SK-N-DZ (cell line): ENCODE results near the gene PTPRA.
"Not testable (repeated sequence)": the region's sequence is repeated elsewhere in the genome, so short reads cannot be mapped to it uniquely, and the experiment has no call there.

Source experiments
- DNase-seq: peaks from one replicate; pipeline ENCODE4 v3.0.0-alpha.2; 2015; ENCODE audit warnings: low spot score

PTPRA gene

DNA sequence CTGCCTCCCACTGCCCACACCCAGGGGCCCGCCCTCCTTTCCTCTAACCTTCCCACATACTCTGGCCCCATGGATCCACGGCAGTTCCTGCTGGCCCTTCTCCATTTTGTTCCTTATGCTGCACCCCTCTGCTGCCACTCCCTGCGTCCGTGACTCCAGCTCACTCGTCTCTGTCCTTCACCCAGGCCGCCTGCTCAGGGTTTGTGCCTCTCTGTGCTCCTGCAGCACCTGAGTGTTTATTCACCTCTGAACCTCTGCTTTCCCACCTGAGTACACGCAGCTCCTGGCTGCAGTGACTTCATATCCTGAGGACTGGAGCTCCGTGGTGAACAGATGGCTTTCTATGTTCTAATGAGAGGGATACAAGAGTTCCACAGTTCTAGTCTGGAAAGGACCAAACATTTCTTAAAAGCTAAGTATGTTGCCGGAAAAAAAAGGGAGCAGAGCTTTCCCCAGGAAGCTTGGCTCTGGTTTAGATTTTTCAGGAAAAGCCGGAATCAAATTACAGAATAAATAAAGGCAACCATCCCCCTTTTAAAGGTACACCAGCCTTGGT is 168.7 kb downstream of the PTPRA start:
- DNase-seq = no peak

DNA sequence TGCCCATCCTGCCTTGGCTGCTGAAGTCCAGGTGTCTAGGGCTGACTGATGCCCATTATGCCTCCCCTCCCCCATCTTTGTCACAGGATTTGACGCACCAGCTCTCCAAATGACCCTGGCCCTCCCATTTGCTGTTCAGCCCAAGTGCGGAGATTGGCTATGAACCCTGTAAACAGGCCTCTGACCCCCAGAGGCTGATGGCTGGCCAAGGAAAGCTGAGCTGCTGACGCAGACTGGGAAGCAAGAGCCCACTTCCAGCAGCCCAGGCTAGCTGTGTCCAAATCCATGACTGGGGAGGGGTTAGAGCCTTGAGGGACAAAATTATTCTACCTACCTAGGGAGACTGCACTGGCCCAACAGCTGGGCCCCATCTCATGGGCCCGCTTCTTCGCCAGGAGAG is 169.3 kb downstream of the PTPRA start:
- no peak for DNase-seq

DNA sequence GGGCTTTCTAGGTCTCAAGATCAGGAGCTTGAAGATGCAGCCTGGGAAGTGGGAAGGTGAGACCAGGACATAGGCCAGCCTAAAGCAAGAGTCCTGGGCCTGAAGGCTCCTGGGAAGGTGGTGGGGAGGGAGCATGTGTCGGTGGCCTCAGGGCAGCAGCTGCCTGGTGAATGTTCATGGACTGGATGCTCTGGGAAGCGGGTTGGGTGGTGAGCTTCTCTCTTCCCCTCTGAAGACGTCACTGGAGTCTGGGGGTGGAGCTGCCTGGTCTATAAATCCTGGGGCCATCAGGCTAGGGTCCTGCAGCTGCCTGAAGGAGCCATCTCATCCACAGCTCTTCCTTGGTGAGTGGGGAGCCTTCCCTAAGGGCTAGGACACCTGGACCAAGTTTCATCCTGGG is 170.0 kb downstream of the PTPRA start, which contains the start of gene GNRH2:
Gene GNRH2 (plus strand): TSS at position 301 of the 400 bp plus-strand sequence. CDS start 793 bp downstream, outside the sequence.
- no peak for DNase-seq

DNA sequence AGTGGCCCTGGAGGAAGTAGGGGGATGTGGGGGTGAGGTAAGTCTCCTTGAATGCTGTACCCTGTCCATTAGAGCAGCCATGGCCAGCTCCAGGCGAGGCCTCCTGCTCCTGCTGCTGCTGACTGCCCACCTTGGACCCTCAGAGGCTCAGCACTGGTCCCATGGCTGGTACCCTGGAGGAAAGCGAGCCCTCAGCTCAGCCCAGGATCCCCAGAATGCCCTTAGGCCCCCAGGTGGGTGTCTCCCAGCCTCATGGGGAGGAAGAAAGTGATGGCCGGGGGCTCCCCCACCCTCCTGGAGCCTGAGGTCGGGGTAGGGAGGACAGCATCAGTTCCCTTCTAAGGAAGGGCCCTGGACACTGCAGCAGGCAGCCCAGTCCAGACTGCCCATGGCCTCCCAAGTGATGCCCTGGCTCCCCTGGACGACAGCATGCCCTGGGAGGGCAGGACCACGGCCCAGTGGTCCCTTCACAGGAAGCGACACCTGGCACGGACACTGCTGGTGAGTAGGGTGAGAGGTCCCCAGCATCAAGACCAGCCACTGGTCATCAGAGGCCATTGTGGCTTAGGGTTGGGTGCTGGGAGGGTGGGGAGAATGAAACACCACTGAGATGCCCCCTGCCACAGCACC is 171.2 kb downstream of the PTPRA start:
- no peak for DNase-seq

DNA sequence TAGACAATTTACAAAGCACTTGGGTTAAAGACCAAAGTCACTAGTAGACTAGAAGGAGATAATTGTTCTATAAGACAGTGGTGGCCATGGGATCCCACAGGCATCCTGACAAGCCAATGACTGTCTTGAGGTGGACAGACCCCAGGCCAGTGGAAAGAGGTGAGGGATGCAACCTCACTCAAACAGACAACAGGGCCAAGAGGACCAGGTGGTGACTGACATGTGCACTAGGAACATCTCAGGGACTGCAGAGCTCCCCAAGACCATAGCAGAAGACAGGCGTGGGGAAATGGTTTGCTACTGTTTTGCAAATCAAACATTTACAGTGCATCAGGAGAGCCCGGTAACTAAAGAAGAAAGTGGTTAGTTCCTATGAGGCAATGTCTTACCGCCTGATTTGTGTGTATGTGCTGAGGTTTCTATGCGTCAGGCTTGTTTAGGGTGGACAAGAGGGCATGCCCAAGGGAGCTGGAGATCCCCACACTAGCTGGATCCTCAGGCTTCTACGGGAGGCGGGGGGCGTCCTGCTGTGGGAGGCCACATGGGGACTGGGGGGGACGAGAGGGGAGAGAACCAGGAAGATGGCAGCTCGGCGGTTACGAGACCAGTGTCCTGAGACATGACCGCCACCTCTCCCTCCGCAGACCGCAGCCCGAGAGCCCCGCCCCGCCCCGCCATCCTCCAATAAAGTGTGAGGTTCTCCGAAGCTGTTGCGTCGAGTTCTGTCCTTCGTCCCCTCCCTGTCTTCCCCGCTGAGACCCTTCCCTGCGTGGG is 171.9 kb downstream of the PTPRA start:
- no peak for DNase-seq

DNA sequence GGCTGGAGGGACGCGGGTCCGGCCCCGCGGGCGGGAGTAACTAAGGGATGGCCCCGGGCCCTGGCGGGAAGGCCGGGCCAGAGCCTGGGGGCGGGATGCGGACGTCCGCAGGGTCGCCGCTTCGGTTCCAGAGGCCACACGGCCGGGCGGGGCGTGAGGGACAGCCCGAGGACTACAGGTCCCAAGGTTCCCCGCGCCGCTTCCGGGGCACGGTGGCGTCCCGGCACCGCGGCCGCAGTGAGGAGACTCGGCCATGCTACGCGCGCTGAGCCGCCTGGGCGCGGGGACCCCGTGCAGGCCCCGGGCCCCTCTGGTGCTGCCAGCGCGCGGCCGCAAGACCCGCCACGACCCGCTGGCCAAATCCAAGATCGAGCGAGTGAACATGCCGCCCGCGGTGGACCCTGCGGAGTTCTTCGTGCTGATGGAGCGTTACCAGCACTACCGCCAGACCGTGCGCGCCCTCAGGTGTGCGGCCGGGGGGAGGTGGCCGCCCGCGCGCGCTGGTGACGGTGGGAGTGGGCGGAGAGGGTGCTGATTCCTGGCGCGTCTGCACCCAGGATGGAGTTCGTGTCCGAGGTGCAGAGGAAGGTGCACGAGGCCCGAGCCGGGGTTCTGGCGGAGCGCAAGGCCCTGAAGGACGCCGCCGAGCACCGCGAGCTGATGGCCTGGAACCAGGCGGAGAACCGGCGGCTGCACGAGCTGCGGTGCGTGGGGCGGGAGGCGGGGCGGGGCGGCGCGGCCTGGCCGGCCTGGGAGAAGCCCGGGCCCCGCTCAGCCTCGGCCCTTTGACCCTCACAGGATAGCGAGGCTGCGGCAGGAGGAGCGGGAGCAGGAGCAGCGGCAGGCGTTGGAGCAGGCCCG is 172.8 kb downstream of the PTPRA start, which contains the start of gene MRPS26:
Gene MRPS26 (plus strand): TSS at position 237 of the 861 bp plus-strand sequence. CDS start 17 bp downstream, at position 254.
- peak; percentile 90 for DNase-seq

DNA sequence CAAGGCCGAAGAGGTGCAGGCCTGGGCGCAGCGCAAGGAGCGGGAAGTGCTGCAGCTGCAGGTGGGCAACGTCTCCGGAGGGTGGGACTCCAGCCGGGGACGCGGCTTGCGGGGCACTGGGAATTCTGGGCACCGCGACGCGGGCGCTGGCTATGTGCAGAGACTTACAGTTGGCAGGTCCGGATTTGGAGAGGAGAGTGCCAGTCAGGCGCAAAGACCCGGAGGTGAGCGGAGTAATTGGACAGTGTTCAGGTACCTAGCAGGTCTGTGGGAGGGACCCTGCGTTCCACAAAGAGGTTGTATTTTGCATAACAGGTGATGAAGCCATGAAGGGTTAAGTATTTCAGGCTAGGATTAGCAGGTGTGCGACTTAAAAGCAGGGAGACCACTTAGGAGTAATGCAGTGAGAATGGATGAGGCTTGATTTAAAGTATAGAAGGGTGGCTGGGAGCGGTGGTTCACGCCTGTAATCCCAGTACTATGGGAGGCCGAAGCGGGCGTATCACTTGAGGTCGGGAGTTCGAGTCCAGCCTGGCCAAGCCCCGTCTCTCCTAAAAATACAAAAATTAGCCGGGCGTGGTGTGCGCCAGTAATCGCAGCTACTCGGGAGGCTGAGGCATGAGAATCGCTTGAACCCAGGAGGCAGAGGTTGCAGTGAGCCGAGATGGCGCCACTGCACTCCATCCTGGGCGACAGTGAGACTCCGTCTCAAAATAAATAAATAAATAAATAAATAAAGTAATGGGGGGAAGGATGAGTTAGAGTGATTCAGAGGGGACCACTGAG is 173.6 kb downstream of the PTPRA start:
- peak; percentile 42 for DNase-seq

DNA sequence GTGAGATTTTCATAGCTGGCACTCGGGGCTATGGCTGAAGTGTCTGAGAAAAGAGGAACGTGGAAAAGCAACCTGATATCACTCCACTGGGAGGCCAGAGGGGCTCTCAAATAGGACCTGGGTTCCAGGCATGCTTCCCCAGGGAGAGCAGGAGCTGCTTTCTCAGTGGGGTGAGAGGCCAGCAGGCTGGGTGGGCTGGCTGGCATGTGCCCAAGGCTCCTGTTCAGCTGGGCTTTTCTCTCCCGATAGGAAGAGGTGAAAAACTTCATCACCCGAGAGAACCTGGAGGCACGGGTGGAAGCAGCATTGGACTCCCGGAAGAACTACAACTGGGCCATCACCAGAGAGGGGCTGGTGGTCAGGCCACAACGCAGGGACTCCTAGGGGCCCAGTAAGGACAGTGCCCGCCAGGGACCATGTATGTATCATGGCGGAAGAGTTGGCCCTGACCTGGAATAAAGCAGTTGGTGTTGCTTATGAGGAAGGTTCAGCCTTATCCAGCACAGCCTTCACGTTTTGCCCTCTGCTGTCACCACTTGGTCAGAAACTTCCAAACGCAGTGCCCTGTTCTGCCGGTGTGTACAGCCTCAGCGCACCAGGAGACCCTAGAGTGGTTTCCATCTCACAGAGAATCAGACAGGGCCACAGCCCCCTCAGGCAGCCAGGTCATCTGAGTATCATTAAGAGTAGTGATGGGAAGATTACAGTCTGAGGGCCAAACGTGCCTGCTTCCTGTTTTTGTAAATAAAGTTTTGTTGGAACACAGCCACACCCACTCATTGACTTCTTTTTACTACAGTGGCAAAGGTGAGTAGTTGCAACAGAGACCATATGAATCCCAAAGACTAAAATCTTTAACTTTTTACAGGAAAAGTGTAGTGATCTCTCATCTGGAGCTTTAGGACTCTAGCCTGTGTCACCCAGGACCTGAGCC is 174.5 kb downstream of the PTPRA start:
- DNase-seq = no peak

DNA sequence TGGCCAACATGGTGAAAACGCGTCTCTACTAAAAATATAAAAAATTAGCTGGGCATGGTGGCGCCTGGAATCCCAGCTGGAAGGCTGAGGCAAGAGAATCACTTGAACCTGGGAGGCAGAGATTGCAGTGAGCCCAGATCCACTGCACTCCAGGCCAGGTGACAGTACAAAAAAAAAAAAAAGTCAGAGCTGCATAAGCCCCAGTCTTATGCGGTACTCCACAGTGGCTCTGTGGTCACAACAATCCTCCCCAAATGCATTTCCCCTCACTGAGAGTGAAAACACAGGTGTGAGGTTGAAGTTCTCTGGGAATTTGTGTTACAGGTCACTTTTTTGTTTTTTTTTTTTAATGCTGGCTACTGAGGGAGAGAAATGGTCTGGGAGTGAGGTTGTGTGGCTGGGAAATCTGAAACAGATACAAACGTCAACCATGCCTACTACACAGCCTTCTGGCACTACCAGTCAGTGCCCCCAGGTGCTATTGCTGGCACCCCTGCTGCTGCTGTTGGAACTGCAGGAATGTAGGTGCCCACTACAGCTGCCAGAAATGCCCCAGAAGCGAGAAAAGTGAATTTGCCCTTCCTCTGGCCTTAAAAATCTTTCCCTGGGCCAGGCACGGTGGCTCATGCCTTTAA is 178.2 kb downstream of the PTPRA start:
- no peak for DNase-seq

DNA sequence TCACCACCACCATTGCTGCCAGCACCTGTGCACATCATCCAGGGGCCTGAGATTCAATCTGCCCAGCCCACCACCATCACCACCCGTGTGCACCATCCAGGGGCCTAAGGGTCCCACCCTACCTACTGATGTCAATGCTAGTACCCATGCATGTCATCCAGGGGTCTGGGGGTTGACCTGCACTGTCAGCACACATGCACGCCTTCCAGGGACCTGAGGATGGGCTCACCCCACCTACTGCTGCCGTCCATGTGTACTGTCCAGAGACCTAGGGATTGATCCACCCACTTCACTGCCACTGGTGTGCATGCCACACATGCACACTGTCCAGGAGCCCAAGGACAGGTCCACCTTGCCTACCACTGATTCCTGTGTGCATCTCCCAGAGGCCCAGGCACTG is 186.2 kb downstream of the PTPRA start:
- DNase-seq = no peak

DNA sequence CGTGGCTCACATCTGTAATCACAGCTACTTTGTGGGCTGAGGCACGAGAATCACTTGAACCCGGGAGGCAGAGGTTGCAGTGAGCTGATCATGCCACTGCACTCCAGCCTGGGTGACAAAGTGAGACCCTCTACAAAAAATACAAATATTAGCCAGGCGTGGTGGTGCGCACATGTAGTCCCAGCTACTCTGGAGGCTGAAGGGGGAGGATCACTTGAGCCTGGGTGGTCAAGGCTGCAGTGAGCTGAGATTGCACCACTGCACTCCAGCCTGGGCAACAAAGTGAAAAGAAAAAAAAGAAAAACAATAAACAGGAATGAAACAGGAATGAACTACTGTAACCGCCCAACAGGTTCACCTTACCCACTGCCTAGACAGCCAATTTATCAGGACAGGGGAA is 190.8 kb downstream of the PTPRA start:
- not testable (repeated sequence) for DNase-seq

DNA sequence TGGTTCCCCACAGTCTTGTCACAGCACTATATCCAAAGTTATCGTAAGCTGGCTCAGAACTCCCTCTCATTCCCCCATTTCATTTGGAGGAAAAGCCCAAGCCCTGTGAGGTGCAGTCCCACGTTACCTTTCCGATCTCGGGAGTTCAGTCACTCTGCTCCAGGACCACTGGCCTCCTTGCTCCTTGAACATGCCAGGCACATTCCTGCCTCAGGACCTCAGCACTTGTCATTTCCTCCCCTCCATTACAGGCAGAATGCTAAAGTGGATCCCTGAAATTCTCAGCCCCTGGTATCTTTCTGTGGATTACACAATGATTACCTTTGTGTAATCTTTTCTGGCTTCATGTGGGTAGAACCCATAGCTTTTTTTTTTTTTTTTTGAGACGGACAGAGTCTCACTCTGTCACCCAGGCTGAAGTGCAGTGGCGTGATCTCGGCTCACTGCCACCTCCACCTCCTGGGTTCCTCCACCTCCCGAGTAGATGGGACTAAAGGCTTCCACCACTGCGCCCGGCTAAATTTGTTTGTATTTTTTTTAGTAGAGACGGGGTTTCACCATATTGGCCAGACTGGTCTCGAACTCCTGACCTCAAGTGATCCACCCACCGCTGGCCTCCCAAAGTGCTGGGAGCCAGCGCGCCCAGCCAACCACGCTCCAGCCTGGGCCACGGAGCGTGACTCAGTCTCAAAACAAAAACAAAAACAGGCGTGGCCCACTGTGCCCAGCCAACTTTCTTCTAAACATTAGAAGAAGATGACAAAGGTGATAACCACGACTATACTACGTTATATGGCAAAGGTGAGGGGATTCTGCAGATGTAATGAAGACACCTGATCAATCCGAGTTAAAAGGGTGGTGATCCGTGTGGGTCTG is 194.1 kb downstream of the PTPRA start:
- no peak for DNase-seq

DNA sequence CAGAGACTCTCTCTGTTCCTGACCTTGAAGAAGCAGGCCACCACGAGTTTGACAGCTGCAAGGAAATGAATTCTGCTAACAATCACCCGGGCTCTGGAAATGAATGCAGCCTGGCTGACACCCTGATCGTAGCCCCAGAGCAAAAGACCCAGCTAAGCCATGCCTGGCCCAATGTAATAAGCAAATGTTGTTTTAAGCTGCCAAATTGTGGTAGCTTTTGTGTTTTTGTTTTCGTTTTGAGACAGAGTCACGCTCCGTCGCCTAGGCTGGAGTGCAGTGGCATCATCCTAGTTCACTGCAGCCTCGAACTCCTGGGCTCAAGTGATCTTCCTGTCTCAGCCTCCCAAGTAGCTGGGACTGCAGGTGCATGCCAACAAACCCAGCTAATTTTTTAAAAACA is 194.8 kb downstream of the PTPRA start:
- no peak for DNase-seq

DNA sequence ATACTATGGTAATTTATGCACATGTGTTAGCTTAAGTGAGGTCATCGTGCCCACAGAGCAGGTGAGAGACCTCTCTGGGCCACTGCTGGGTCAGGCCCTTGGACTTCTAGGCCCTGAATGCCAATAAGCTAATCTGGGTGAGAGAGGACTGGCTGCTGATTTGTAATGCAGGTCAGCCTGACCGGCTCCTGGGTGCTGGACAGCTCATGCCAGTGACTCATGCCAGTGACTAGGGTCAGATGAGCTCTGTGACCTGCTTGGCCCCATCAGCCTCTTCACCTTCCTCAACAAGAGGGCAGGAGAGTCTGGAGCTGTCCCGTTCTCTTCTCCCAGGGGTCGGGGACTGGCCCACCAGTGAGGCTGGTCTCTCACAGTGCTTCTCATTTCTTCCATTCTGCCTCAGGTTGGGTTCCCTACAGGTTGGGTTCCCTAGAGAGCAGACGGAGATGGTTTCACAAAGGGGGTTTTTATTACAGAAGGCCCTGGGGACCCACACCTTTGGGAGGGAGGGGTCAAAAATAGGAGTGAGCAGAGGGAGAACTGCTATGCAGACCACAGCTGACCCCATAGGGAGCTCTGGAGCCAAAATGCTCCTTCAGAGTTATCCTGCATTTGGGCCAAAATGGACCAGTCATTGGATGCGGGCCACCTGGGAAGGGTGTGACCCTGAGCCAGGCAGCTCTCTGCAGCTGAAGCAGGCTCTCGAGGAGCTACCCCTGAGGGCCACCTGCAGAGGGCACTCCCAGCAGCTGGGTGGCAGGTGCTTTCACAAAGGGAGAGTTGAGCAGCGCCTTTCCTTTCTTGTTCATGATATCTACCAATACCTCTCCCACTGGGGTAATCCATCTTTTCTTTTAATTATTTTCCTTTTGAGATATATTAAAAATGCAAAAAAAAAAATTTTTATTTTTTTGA is 196.0 kb downstream of the PTPRA start:
- no peak for DNase-seq

DNA sequence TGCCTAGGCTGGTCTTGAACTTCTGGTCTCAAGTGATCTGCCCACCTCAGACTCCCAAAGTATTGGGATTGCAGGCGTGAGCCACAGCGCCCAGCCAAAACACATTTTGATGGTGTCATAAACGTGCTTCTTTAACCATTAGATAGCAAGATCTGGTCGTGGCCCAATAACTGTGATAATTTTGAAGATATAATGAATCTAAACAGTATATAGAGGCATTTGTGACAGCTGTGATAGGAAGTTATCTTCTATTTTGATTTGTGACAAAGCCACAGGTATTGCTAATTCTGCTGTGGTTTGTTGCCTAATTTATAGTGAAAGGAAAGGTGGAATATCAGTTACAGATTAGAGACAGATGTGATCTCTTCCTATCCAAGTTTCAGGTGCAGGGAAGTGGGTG is 197.4 kb downstream of the PTPRA start:
- DNase-seq = no peak

DNA sequence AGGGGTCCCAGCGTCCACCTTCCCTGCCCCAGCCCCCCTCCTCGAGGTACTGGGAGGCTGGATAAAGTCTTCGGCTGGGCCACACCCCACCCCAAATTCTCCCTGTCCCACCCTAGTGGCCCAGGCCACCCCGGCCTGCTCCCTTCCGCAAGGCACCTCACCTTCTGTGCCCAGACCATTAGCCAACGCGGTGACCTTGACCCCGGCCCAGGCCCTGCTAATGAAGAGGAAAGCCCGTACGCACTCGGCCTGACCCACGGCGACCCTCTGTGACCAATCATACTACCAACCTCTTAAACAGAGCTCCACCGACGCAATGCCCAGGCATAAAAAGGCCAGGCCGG is 198.0 kb downstream of the PTPRA start:
- DNase-seq = no peak
